GM23248 (cell line): Measurements from ENCODE around the gene HSD3B2. TPM values are rescaled to one million over a fixed set of nuclear protein-coding genes. Genes with fewer than 3 reads are reported as not detected.
"Not testable (repeated sequence)": the region's sequence is repeated elsewhere in the genome, so short reads cannot be mapped to it uniquely, and the experiment has no call there.

Experiments used
- DNase-seq: peaks from one replicate; pipeline ENCODE4 v3.0.0-alpha.2; 2015
- H2AFZ ChIP-seq: fragments of 200-600 bp; sonication (generic); 2 replicates; pipeline ENCODE4 v1.6.1; 2016; ENCODE audit warnings: antibody characterized with exemption
- H3F3A ChIP-seq: fragments of 200-600 bp; sonication (generic); 2 replicates; pipeline ENCODE4 v1.6.1; 2016; ENCODE audit warnings: mild to moderate bottlenecking, antibody characterized with exemption, mixed run types; ENCODE audit not compliant: insufficient read depth
- H3K27ac ChIP-seq: fragments of 200-600 bp; sonication (generic); 2 replicates; pipeline ENCODE4 v1.5.1; 2016; ENCODE audit warnings: mild to moderate bottlenecking
- H3K27me3 ChIP-seq: fragments of 200-600 bp; sonication (generic); replicated peaks from 2 replicates; pipeline ENCODE4 v1.6.1; 2016; ENCODE audit warnings: mild to moderate bottlenecking; ENCODE audit not compliant: insufficient read depth
- H3K36me3 ChIP-seq: fragments of 200-600 bp; sonication (generic); 2 replicates; pipeline ENCODE4 v1.6.1; 2016; ENCODE audit warnings: low read depth, mild to moderate bottlenecking
- H3K4me1 ChIP-seq: fragments of 200-600 bp; sonication (generic); 2 replicates; pipeline ENCODE4 v1.6.1; 2016; ENCODE audit warnings: mild to moderate bottlenecking; ENCODE audit not compliant: insufficient read depth
- H3K4me2 ChIP-seq: fragments of 200-600 bp; sonication (generic); one replicate; pipeline ENCODE4 v1.6.1; 2016; ENCODE audit warnings: mild to moderate bottlenecking; ENCODE audit not compliant: unreplicated experiment
- H3K4me3 ChIP-seq: fragments of 200-600 bp; sonication (generic); 2 replicates; pipeline ENCODE4 v1.5.1; 2016; ENCODE audit warnings: mild to moderate bottlenecking
- H3K79me2 ChIP-seq: fragments of 200-600 bp; sonication (generic); 2 replicates; pipeline ENCODE4 v1.6.1; 2016; ENCODE audit warnings: mild to moderate bottlenecking; ENCODE audit not compliant: insufficient read depth
- H3K9ac ChIP-seq: fragments of 200-600 bp; sonication (generic); 2 replicates; pipeline ENCODE4 v1.6.1; 2016; ENCODE audit warnings: mild to moderate bottlenecking
- H3K9me2 ChIP-seq: fragments of 200-600 bp; sonication (generic); 2 replicates; pipeline ENCODE4 v1.6.1; 2016; ENCODE audit warnings: mixed run types, mild to moderate bottlenecking, moderate library complexity; ENCODE audit not compliant: insufficient read depth
- H3K9me3 ChIP-seq: fragments of 200-600 bp; sonication (generic); one replicate; pipeline ENCODE4 v1.6.1; 2017; ENCODE audit warnings: low read depth
- H4K20me1 ChIP-seq: fragments of 200-600 bp; sonication (generic); 2 replicates; pipeline ENCODE4 v1.6.0; 2016; ENCODE audit not compliant: insufficient read depth
- EZH2 ChIP-seq: fragments of 200-600 bp; sonication (generic); IDR thresholded peaks from 2 replicates; pipeline ENCODE4 v1.6.1; 2018; ENCODE audit warnings: antibody characterized with exemption, mild to moderate bottlenecking; ENCODE audit not compliant: insufficient read depth, poor library complexity, severe bottlenecking
- EZH2phosphoT487 ChIP-seq: fragments of 200-600 bp; sonication (generic); IDR thresholded peaks from 2 replicates; pipeline ENCODE4 v1.6.1; 2018; ENCODE audit warnings: antibody characterized with exemption, moderate library complexity, mild to moderate bottlenecking, low read depth; ENCODE audit not compliant: insufficient read depth
- WGBS, 2 experiments: methylation state at CpG; one replicate each; pipeline ENCODE4 v1.1.6; 2015 to 2017; ENCODE audit warnings: low lambda C conversion rate in 2 of 2, low coverage in 1 of 2; ENCODE audit errors: missing lambda C conversion rate in 2 of 2; 5-methylcytosine and 5-hydroxymethylcytosine counted together
- in situ Hi-C: fragments of 300-500 bp; cut with MboI; formaldehyde crosslinking; loops from 2 replicates; pipeline ENCODE4 v1.15.0; 2020
- polyA plus RNA-seq: library from polyadenylated mRNA; unstranded; fragments of >200 nt; fragmentation: Nextera tagmentation; extraction: Ambion mirVana; gene quantifications from 2 replicates; pipeline ENCODE4 v1.2.1, GENCODE V29; 2016
- total RNA-seq: library from RNA; depleted of rRNA; stranded (reverse); fragments of >200 nt; shearing (Covaris generic); gene quantifications from 2 replicates; pipeline ENCODE4 v1.2.3, GENCODE V29; 2014

HSD3B2 gene
- total and polyA plus RNA-seq, 2 experiments from 2014 or later: not detected

GRCh38 chr1:119374208-119374874, 40.6 kb upstream of the HSD3B2 start:
- Histone ChIP-seq H2AFZ (no peak overlapping the region), H4K20me1 (no peaks in the 10 kb centered on the region), H3K4me2 (no peak overlapping the region), H3F3A (no peaks in the 10 kb centered on the region), H3K27me3 (peaks cover 13% of the 10 kb centered on the region; the same call in 1 of the 2 replicates), H3K9me3 (no peaks in the 10 kb centered on the region), H3K36me3 (no peaks in the 10 kb centered on the region), H3K4me3 (no peak overlapping the region), H3K4me1 (no peaks in the 10 kb centered on the region; the same call in 1 of the 2 replicates), H3K79me2 (no peaks in the 10 kb centered on the region), H3K9ac (no peak overlapping the region), H3K9me2 (no peaks in the 10 kb centered on the region), H3K27ac (no peak overlapping the region)
- no peak for TF ChIP-seq EZH2phosphoT487
- no peak for TF ChIP-seq EZH2
- in situ Hi-C loops: no loop called here
- no peak for DNase-seq
- 77% methylated on average over 4 of the region's 4 CpGs for WGBS, 2 experiments

GRCh38 chr1:119375366-119375765, 39.6 kb upstream of the HSD3B2 start:
- no peaks in the 10 kb centered on the region; the same call in 1 of the 2 replicates for H3K4me1 ChIP-seq
- WGBS, 2 experiments: 52 to 56% methylated on average over 1 of the region's 1 CpG
- peaks cover 9% of the 10 kb centered on the region; the same call in 1 of the 2 replicates for H3K27me3 ChIP-seq
- no peak overlapping the region for H3K4me3 ChIP-seq
- H3F3A ChIP-seq: no peaks in the 10 kb centered on the region
- no peaks in the 10 kb centered on the region for H3K9me3 ChIP-seq
- no peaks in the 10 kb centered on the region for H3K79me2 ChIP-seq
- no peak overlapping the region for H3K9ac ChIP-seq
- no peaks in the 10 kb centered on the region for H3K36me3 ChIP-seq
- no peak for TF ChIP-seq EZH2
- TF ChIP-seq EZH2phosphoT487: no peak
- no peak overlapping the region for H2AFZ ChIP-seq
- in situ Hi-C loops: no loop called here
- H4K20me1 ChIP-seq: no peaks in the 10 kb centered on the region
- H3K9me2 ChIP-seq: no peaks in the 10 kb centered on the region
- no peak overlapping the region for H3K4me2 ChIP-seq
- no peak for DNase-seq
- H3K27ac ChIP-seq: no peak overlapping the region

- H3K9me2 ChIP-seq: no peaks in the 10 kb centered on the region
- TF ChIP-seq EZH2: no peak
- no peak for TF ChIP-seq EZH2phosphoT487
- H3K27me3 ChIP-seq: peaks cover 9% of the 10 kb centered on the region; the same call in 1 of the 2 replicates
- DNase-seq: no peak
- no peak overlapping the region for H2AFZ ChIP-seq
- H3K27ac ChIP-seq: no peak overlapping the region
- in situ Hi-C loops: no loop called here
- H3K36me3 ChIP-seq: no peaks in the 10 kb centered on the region
- WGBS, 2 experiments: 50 to 58% methylated on average over 1 of the region's 1 CpG
- no peaks in the 10 kb centered on the region for H3F3A ChIP-seq
- no peaks in the 10 kb centered on the region; the same call in 1 of the 2 replicates for H3K4me1 ChIP-seq
- H3K9ac ChIP-seq: no peak overlapping the region
- H4K20me1 ChIP-seq: no peaks in the 10 kb centered on the region
- H3K79me2 ChIP-seq: no peaks in the 10 kb centered on the region
- no peaks in the 10 kb centered on the region for H3K9me3 ChIP-seq
- no peak overlapping the region for H3K4me3 ChIP-seq
- no peak overlapping the region for H3K4me2 ChIP-seq
Observed at GRCh38 chr1:119376594-119376993, 38.4 kb upstream of the HSD3B2 start.

- H3K9me3 ChIP-seq, H3K4me1 ChIP-seq, H3K27ac ChIP-seq, H3K4me3 ChIP-seq, H3F3A ChIP-seq, H3K27me3 ChIP-seq, H3K4me2 ChIP-seq, H3K9me2 ChIP-seq, H3K36me3 ChIP-seq, H3K79me2 ChIP-seq, in situ Hi-C loops, DNase-seq, H2AFZ ChIP-seq, H4K20me1 ChIP-seq, H3K9ac ChIP-seq: not testable (repeated sequence)
- WGBS, 2 experiments: 69 to 75% methylated on average over 2 of the region's 2 CpGs
Observed at GRCh38 chr1:119377594-119377993, 37.4 kb upstream of the HSD3B2 start.
